Ammon's horn (tissue), 1 donor: ENCODE results near the gene SRL.

Experiments used
- DNase-seq: peaks from one replicate; pipeline ENCODE4 v3.0.0-alpha.2; 2016; ENCODE audit warnings: low spot score

Gene SRL

GRCh38 chr16:4200781-4201137 lies 41.1 kb downstream of the SRL start:
- no peak for DNase-seq

DNA sequence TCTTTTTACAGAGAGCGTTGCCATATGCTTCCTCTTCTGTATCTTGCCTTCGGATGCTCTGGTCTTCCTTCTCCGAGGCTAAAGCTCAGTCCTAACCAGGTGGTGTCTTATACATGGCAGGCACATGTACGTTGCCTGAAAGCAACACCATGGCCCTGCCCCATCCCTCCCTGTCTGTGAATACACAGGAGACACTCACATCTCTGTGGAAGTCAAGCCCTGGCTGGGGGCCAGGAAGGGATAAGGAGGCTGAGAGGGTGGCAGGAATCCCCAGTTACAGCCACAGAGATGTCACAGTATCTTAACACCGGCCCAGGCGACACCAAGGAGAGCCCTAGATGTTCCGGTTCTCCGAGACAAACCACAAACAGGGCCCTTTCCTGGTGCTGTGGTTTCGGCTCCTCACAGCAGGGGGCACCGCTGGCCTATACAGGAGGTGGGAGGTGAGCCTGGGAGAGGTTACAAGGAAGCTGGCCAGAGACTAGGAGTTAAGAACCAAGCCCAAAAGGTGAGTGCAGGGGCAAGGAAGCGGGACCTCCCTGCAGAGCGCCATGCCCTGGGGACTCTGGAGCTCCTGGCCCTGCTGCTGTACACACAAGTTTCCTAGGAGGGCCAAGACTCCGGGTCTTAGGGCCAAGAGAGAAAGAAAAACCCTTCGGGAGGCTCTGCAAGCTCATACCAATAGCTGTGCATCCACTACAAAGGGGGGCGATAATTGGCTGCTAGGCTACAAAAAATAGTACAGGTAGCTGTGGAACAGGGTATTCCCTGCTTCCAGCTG lies 41.7 kb downstream of the SRL start:
- DNase-seq, result peak; percentile 30

DNA sequence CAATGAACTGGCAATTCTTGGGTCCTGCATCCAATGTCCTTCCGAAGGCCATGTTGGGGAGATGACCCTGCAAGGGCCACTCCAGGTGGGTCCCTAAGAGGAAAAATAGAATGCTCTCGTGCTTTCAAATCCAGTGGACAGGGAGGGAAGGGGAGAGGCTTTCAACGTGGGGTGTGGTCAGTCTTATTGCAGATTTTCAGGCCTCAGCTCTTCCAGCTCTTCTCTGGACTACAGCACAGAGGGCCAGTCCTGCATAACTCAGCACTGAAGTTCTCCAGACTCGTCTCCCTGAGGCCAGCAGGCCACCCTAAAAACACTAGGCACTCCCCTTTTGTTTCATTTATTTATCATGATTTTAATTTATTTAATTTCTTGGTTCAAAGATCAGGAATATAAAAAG lies 43.1 kb downstream of the SRL start:
- DNase-seq, result no peak

- DNase-seq, result peak; percentile 41
Measured at GRCh38 chr16:4194661-4195060, 47.2 kb downstream of the SRL start.

DNA sequence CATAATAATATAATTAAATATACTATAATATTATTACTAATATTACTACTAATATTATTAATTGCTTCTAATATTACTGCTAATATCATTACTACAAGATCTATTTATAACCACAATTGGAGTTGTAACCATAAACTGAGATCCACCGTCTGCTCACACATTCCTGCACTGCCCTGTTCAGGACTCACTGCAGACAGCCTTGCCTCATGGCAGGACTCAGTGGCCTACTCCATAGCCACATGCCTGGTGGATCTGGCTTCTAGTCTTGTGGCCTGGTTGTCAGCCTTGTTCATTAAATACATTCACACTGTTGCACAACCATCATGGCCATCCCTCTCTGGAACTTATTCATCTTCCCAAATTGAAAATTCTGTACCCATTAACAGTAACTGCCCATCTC lies 48.0 kb downstream of the SRL start:
- DNase-seq, result no peak

DNA sequence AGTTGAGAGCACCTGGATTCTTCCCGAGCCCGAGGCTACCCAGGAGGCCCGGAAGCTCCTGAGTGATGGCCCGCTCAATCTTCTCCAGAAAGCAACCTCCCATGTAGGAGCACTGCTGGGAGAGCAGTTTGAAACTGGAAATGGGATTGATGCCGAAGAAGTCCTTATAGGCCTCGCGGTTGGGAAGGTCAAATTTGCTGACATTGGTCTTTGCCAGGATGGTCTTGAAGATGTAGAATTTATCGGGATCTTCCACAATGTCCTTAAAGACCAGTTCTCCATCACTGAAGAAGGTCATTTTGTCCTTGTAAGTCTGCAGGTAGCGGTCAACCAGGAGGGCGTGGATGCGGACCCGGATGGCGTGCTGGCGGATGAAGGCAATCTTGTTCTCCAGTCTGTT lies 49.7 kb downstream of the SRL start:
- DNase-seq, result no peak

DNA sequence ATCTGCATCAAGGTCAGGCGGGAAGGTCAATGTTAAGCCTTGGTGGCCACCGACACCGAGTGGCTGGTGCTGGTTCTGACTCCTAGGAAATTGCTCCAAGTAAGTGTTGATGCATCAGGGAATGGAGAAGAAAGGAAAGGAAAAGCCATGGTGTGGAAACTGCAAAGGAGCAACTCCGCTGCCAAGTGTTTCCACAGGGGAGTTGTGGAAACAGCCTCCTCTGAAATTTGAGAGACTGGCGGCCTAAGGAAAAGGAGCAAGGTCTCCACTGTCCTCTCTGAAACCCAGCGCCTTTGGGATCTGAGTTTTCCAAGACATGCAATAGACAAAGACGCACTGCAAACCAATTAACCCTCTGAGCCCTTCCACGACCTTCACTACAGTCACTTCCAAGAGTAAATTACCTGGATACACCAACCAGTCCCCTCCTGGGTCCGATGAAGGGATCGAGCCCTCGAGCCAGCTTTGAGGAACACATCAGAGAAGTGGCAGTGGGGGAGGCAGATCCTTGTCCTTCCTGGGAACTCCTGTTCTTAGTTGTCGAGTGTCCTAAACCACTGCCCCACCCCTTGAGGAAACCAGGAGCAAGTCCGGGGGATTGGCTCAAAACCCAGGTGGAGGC lies 51.1 kb downstream of the SRL start:
- DNase-seq, result no peak

DNA sequence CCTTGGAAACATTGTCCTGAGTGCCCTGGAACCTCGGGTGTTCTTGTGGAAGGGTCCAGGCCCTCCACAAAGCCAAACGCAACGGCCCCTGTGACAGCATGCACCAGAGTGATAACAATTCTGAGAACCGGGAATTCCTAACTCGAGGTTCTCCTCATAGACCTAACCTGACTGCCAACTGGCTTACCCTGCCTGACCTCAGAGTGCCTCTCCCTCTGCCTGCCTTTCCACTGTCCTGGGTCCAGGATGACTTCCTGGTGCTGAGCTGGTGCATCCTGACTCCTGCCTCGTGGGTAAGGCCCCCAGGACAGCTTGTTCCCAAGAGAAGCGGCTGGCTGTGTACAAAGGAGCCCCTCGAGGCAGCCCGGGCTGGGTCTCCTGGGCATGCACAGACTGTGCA lies 51.8 kb downstream of the SRL start:
- no peak for DNase-seq

GRCh38 chr16:4184038-4184702 lies 57.7 kb downstream of the SRL start:
- DNase-seq, result no peak

DNA sequence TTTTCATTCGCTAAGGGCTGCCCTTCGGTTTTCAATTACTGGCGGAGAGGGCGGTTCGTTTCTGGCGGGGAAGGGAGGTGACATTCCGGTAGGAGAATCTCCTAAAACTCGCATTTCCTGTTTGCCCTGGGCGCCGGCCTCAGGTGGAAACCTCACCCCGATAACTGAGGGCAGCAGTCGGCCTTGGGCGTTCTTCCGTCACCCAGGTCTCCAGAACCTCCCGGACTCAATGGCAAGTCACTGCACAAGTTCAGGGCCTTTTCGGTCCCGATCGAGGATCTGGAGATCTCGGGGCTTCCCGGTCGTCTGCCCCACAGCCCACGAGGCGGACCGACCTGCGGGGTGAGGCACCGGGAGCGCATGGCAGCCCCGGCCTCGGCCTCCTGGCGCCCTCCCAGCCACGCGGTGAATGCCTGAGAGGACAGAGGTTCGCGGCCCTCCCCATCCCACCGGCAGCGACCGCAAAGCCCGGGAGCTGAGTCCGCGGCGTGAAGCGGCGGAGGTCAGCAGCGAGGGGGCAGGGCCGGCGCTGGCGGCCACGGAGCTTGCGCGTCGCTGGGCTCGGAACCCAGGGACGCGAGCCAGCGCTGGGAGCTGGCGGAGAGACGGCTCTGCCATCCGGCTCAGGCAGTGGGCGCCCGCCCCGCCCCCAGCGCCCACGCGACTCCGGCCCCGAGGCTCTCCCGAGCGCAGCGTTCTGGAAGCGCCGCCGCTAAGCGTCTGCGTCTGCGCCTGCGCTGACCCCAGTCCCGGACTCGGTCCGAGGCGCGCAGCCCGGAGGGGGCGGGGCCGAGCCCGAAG lies 58.4 kb downstream of the SRL start:
- peak; percentile 93 for DNase-seq

GRCh38 chr16:4182581-4183236 lies 59.2 kb downstream of the SRL start:
- DNase-seq, result peak; percentile 22

GRCh38 chr16:4180511-4180910 lies 61.4 kb downstream of the SRL start:
- no peak for DNase-seq

GRCh38 chr16:4179763-4180260 lies 62.1 kb downstream of the SRL start:
- no peak for DNase-seq

DNA sequence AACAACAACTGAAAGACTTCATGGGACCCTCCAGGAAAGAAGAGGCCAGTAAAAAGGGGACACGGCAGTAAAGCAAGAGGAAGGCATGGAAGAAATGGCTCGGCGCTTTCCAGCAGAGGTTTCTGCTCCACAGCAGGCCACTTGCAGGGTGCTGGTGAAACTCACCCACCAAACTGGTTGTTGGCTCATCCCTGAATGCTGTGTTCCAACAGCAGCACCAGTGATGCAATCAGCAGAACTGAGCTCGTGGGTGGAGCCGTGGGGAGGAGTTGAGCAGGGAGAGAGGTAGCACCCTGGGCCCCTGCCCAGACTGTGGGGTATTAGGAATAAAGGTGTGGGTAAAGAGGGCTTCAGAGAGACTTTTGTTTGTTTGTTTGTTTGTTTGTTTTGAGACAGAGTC lies 62.9 kb downstream of the SRL start:
- DNase-seq, result peak; percentile 51

- DNase-seq, result no peak
Measured at GRCh38 chr16:4178468-4179010, 63.3 kb downstream of the SRL start.

- peak; percentile 27 for DNase-seq
Measured at GRCh38 chr16:4176906-4177417, 64.9 kb downstream of the SRL start.

DNA sequence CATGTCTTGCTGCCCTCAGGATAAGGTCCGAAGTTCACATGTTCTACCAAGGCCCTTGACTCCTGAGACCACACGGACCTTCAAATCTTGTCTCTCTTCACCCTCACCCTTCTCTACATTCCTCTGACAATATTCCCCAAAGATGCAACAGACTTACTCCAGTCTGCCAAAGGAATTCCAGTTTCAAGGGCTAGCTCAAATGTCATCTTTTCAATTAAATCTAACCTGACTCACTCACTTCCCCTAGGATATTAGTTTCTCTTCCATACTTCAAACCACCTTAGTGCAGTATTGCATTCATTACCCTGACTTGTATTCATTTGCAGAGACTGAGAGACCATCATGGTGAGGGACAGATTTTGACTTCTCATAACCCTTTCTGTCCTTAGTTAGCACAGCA lies 66.0 kb downstream of the SRL start:
- no peak for DNase-seq

DNA sequence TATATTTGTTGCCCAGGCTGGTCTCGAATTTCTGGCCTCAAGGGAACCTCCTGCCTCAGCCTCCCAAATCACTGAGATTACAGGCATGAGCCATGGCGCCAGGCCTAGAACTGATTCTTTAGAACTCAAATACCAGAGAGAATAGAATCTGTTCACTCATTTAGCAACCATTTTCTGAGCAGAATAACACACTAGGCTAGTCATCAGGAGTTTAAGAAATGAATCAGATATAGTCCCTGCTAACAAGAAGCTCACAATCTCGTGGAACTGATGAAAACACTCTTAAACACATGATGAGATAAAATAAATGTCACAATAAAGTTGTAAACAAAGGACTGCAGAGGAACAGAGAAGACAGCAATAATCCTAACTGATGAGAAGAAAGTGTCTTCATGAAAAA lies 69.8 kb downstream of the SRL start:
- DNase-seq, result no peak

DNA sequence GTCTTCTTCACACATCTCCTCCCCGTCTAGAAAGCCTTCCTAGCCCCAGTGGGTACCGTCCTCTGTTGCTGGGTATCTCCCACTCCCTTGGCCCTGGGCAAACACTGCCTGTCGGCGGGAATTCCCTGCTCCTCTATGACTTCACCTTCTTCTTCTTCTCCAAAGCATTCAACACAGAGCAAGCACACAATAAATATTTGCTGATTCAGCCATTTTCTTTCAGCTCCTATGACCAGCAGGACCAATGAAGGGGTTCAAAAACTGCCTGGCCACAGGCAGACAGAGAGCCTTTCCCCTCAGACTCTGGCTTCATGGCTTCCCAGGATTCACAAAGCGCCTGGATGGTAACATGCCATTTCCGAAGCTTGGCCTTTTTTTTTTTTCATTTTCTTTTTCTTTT lies 72.5 kb downstream of the SRL start:
- DNase-seq, result no peak

DNA sequence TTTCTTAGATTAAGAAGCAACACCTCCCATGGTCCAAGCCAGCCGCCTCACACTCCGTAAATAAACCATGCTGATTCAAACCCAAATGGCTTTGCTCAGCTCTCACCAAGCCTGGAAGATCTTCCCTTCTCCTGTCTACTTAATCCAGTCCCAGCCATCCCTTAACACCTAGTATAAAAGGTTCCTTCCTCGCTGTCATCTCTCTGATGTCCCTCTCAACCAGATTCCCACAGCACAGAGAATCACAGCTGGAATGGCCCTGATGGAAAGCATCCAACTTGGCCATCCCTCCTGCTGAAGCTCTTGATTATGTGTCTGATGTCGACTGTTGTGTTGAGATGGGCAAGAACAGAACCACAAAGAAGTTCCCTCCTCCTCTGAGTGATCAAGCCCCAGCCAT lies 75.1 kb downstream of the SRL start:
- DNase-seq, result no peak

DNA sequence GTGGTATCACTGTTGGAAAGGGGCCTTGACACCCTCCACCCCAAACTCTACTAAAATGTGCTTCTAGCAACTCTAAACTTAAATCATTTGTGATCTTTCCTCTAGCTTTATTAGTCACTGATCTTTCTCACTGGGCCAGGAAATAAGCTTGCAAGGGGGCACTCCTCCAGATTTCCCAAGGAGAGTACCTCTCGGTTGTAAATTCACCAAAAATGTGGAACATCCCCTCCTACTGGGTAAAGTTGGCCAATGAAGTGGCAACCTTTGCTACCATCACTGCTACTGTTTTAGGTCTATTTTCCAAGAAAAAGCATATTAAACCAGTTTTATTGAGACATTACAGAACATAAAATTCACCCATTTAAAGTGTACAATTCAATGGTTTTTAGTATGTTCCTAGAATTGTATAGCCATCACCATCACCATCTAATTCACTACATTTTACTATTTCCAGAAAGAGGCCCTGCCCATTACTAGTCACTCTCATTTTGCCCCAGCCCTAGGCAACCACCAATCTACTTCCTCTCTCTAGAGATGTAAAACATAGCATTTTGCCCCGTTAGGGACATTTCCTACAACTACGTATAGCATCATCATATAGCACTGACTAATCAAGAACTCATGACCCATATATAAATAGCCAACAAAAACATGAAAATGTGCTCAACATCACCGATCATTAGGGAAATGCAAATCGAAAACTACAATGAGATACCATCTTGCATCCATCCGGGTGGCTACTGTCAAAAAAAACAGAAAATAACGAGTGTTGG lies 81.0 kb downstream of the SRL start:
- no peak for DNase-seq
